Measurements from ENCODE around the gene HFM1. TPM values are rescaled to one million over a fixed set of nuclear protein-coding genes. Genes with fewer than 3 reads are reported as not detected.
"Not testable (repeated sequence)": the region's sequence is repeated elsewhere in the genome, so short reads cannot be mapped to it uniquely, and the experiment has no call there.

The HFM1 gene, protein sequence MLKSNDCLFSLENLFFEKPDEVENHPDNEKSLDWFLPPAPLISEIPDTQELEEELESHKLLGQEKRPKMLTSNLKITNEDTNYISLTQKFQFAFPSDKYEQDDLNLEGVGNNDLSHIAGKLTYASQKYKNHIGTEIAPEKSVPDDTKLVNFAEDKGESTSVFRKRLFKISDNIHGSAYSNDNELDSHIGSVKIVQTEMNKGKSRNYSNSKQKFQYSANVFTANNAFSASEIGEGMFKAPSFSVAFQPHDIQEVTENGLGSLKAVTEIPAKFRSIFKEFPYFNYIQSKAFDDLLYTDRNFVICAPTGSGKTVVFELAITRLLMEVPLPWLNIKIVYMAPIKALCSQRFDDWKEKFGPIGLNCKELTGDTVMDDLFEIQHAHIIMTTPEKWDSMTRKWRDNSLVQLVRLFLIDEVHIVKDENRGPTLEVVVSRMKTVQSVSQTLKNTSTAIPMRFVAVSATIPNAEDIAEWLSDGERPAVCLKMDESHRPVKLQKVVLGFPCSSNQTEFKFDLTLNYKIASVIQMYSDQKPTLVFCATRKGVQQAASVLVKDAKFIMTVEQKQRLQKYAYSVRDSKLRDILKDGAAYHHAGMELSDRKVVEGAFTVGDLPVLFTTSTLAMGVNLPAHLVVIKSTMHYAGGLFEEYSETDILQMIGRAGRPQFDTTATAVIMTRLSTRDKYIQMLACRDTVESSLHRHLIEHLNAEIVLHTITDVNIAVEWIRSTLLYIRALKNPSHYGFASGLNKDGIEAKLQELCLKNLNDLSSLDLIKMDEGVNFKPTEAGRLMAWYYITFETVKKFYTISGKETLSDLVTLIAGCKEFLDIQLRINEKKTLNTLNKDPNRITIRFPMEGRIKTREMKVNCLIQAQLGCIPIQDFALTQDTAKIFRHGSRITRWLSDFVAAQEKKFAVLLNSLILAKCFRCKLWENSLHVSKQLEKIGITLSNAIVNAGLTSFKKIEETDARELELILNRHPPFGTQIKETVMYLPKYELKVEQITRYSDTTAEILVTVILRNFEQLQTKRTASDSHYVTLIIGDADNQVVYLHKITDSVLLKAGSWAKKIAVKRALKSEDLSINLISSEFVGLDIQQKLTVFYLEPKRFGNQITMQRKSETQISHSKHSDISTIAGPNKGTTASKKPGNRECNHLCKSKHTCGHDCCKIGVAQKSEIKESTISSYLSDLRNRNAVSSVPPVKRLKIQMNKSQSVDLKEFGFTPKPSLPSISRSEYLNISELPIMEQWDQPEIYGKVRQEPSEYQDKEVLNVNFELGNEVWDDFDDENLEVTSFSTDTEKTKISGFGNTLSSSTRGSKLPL (N-terminal part only)
- total RNA-seq, result 1 to 10 TPM; 1.2 to 3.0 TPM
- polyA plus RNA-seq, result not detected
- long read RNA-seq, donor 1, partial matches to known transcripts, result 0 of 1 reads
- long read RNA-seq, donor 1, other reads (novel, unspliced or antisense), result 1 of 1 reads
- long read RNA-seq, donor 2, partial matches to known transcripts, result 1 of 4 reads
- long read RNA-seq, donor 2, other reads (novel, unspliced or antisense), result 3 of 4 reads

DNA sequence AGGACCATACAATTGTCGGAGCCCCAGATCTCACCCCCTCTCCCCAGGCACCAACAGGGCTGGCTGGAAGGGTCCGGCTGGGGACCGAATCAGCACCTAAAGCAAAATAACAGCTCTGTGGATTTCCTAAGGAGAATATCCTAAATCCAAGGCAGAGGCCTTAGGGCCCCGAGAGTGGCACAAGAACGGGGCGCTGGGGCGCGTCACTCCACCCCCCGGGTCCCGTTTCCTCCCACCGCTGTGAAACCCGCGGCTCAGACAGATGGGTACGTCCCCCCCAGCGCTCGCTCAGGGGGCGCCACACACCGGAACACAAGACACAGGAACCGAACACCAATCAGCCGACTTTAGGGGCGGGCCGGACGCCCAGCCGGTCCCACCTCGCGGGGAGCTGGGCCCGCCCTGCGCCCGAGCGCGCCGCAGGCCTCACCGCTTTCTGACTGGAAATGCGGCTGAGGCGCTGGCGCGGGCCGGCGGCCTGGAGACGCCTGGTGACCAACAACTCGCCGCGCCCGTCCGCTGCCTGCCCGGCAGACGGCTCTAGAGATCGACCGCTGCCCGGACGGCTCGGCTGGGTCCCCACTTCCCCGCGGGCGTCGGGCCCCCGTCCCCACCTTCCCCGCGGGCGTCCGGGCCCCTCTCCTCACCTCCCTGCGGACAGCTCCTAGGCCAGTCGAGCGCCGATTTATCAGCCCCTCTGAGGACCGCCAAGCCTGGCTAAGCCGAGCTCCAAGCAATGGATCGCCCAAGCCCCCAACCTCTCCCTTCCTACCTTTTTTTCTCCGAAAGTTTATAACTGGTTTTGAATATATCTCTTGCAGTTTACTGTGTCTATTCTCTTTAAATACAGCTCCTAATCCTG lies at the start of gene HFM1:
TSS of gene HFM1 (minus strand) at position 687 of the 862 bp plus-strand sequence. CDS start 3,755 bp downstream, outside the sequence.
- Histone ChIP-seq H3K9me3 (ENCODE audit: control insufficient read depth, low read length) (no peaks in the 10 kb centered on the region), H3K4me1 (ENCODE audit: control insufficient read depth in 1 of 2, insufficient read depth in 2 of 2, low read length in 2 of 2) (no peaks in the 10 kb centered on the region), H3K27ac (ENCODE audit: low read depth in 1 of 2, low read length in 2 of 2) (no peak within 1 kb of the TSS), H3K4me3 (ENCODE audit: low read length in 2 of 2) (peak within 1 kb of the TSS; percentile 1 to 18), H3K36me3 (ENCODE audit: control insufficient read depth in 1 of 2, insufficient read depth in 2 of 2, low read length in 1 of 2) (no peaks in the 10 kb centered on the region), H3K27me3 (ENCODE audit: control insufficient read depth in 1 of 2, insufficient read depth in 2 of 2, low read length in 1 of 2) (no peaks in the 10 kb centered on the region)
- ATAC-seq (ENCODE audit: low FRiP score), result peak; percentile 94
- DNase-seq, result peak; percentile 82 to 92
- intact Hi-C loops (cut with DNase I), result loop anchor here in 1 of 2 donors (10.0 kb wide), 1 partner anchor 120 kb away; no protein-coding TSS in a partner anchor
- WGBS, 2 donors, result 1 to 2% methylated on average over 61 to 69 of the region's 69 CpGs

DNA sequence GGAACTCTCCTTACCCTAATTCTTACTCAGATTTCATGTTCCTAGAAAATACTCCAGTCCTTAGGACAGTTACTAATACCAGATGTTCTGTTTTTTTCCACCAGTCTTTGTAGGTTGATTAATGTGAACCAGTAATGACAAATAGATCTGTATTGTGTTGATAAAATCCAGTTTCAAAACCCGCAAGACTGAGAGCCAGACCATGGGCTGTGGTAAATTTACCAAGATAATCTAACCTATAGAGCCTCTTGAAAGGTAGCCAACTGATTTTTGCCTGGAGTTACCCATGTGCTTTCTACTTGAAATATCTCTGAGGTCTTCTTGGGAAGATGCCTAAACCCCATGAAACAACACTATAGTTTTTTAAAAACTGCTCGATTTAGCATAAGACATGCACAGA lies 49.5 kb upstream of the HFM1 start:
- Histone ChIP-seq H3K27ac (ENCODE audit: low read depth in 1 of 2, low read length in 2 of 2) (no peak overlapping the region), H3K36me3 (ENCODE audit: control insufficient read depth in 1 of 2, insufficient read depth in 2 of 2, low read length in 1 of 2) (no peaks in the 10 kb centered on the region), H3K27me3 (ENCODE audit: control insufficient read depth in 1 of 2, insufficient read depth in 2 of 2, low read length in 1 of 2) (peaks cover 0 to 3% of the 10 kb centered on the region in 2 donors), H3K4me1 (ENCODE audit: control insufficient read depth in 1 of 2, insufficient read depth in 2 of 2, low read length in 2 of 2) (no peaks in the 10 kb centered on the region), H3K9me3 (ENCODE audit: control insufficient read depth, low read length) (no peaks in the 10 kb centered on the region), H3K4me3 (ENCODE audit: low read length in 2 of 2) (no peak overlapping the region)
- DNase-seq, result no peak
- WGBS, 2 donors, result 59% methylated on average over 2 of the region's 2 CpGs
- ATAC-seq (ENCODE audit: low FRiP score), result no peak
- intact Hi-C loops (cut with DNase I), result no loop called here

GRCh38 chr1:91450260-91450659 lies 45.6 kb upstream of the HFM1 start:
- Histone ChIP-seq H3K4me1 (ENCODE audit: control insufficient read depth in 1 of 2, insufficient read depth in 2 of 2, low read length in 2 of 2) (no peaks in the 10 kb centered on the region), H3K36me3 (ENCODE audit: control insufficient read depth in 1 of 2, insufficient read depth in 2 of 2, low read length in 1 of 2) (no peaks in the 10 kb centered on the region), H3K27me3 (ENCODE audit: control insufficient read depth in 1 of 2, insufficient read depth in 2 of 2, low read length in 1 of 2) (peaks cover 0 to 2% of the 10 kb centered on the region in 2 donors), H3K9me3 (ENCODE audit: control insufficient read depth, low read length) (no peaks in the 10 kb centered on the region), H3K27ac (ENCODE audit: low read depth in 1 of 2, low read length in 2 of 2) (no peak overlapping the region), H3K4me3 (ENCODE audit: low read length in 2 of 2) (no peak overlapping the region)
- WGBS, 2 donors, result 44 to 46% methylated on average over 2 of the region's 2 CpGs
- ATAC-seq (ENCODE audit: low FRiP score), result no peak
- intact Hi-C loops (cut with DNase I), result no loop called here
- no peak for DNase-seq

- ATAC-seq (ENCODE audit: low FRiP score); intact Hi-C loops (cut with DNase I); H3K27me3 ChIP-seq (ENCODE audit: control insufficient read depth in 1 of 2, insufficient read depth in 2 of 2, low read length in 1 of 2); H3K27ac ChIP-seq (ENCODE audit: low read depth in 1 of 2, low read length in 2 of 2); H3K9me3 ChIP-seq (ENCODE audit: control insufficient read depth, low read length); DNase-seq; H3K4me3 ChIP-seq (ENCODE audit: low read length in 2 of 2); H3K4me1 ChIP-seq (ENCODE audit: control insufficient read depth in 1 of 2, insufficient read depth in 2 of 2, low read length in 2 of 2); H3K36me3 ChIP-seq (ENCODE audit: control insufficient read depth in 1 of 2, insufficient read depth in 2 of 2, low read length in 1 of 2): not testable (repeated sequence)
- 64 to 97% methylated on average over 2 of the region's 2 CpGs for WGBS, 2 donors
Observed at GRCh38 chr1:91447782-91448181, 43.1 kb upstream of the HFM1 start.

DNA sequence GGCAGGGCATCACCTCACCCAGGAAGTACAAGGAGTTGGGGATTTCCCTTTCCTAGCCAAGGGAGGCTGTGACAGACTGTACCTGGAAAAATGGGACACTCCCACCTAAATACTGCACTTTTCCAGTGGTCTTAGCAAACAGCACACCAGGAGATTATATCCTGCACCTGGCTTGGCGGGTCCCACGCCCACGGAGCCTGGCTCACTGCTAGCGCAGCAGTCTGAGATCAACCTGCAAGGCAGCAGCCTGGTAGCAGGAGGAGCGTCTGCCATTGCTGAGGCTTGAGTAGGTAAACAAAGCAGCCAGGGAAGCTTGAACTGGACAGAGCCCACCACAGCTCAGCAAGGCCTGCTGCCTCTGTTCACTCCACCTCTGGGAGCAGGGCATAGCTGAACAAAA lies 37.3 kb upstream of the HFM1 start:
- H3K9me3 ChIP-seq (ENCODE audit: control insufficient read depth, low read length); H3K27me3 ChIP-seq (ENCODE audit: control insufficient read depth in 1 of 2, insufficient read depth in 2 of 2, low read length in 1 of 2); H3K4me1 ChIP-seq (ENCODE audit: control insufficient read depth in 1 of 2, insufficient read depth in 2 of 2, low read length in 2 of 2); H3K27ac ChIP-seq (ENCODE audit: low read depth in 1 of 2, low read length in 2 of 2); ATAC-seq (ENCODE audit: low FRiP score); intact Hi-C loops (cut with DNase I); H3K4me3 ChIP-seq (ENCODE audit: low read length in 2 of 2); H3K36me3 ChIP-seq (ENCODE audit: control insufficient read depth in 1 of 2, insufficient read depth in 2 of 2, low read length in 1 of 2); DNase-seq: not testable (repeated sequence)
- WGBS, 2 donors, result 95% methylated on average over 5 of the region's 5 CpGs

- DNase-seq, result no peak
- Histone ChIP-seq H3K9me3 (ENCODE audit: control insufficient read depth, low read length) (peaks cover 2% of the 10 kb centered on the region), H3K4me3 (ENCODE audit: low read length in 2 of 2) (no peak overlapping the region), H3K36me3 (ENCODE audit: control insufficient read depth in 1 of 2, insufficient read depth in 2 of 2, low read length in 1 of 2) (no peaks in the 10 kb centered on the region), H3K27me3 (ENCODE audit: control insufficient read depth in 1 of 2, insufficient read depth in 2 of 2, low read length in 1 of 2) (no peaks in the 10 kb centered on the region), H3K27ac (ENCODE audit: low read depth in 1 of 2, low read length in 2 of 2) (no peak overlapping the region), H3K4me1 (ENCODE audit: control insufficient read depth in 1 of 2, insufficient read depth in 2 of 2, low read length in 2 of 2) (no peaks in the 10 kb centered on the region)
- ATAC-seq (ENCODE audit: low FRiP score), result no peak
- 74% methylated on average over 1 of the region's 1 CpG for WGBS, 2 donors
- intact Hi-C loops (cut with DNase I), result no loop called here
Observed at GRCh38 chr1:91440847-91441246, 36.2 kb upstream of the HFM1 start.

GRCh38 chr1:91439016-91439415 lies 34.4 kb upstream of the HFM1 start:
- DNase-seq (no peak), ATAC-seq (ENCODE audit: low FRiP score) (no peak)
- intact Hi-C loops (cut with DNase I), result no loop called here
- H3K36me3 ChIP-seq (ENCODE audit: control insufficient read depth in 1 of 2, insufficient read depth in 2 of 2, low read length in 1 of 2), result no peaks in the 10 kb centered on the region
- H3K4me3 ChIP-seq (ENCODE audit: low read length in 2 of 2), result no peak overlapping the region
- H3K4me1 ChIP-seq (ENCODE audit: control insufficient read depth in 1 of 2, insufficient read depth in 2 of 2, low read length in 2 of 2), result no peaks in the 10 kb centered on the region
- H3K27ac ChIP-seq (ENCODE audit: low read depth in 1 of 2, low read length in 2 of 2), result no peak overlapping the region
- H3K27me3 ChIP-seq (ENCODE audit: control insufficient read depth in 1 of 2, insufficient read depth in 2 of 2, low read length in 1 of 2), result no peaks in the 10 kb centered on the region
- H3K9me3 ChIP-seq (ENCODE audit: control insufficient read depth, low read length), result peaks cover 2% of the 10 kb centered on the region
